NB4 (cell line): ENCODE results near the gene HPS1.

Experiments
- DNase-seq: peaks from one replicate; pipeline ENCODE4 v3.0.0; 2010; ENCODE audit warnings: low read depth
- H3K4me3 ChIP-seq: one replicate; pipeline ENCODE4 v1.5.1; 2011; ENCODE audit warnings: mild to moderate bottlenecking, low read depth, low read length, moderate library complexity
- CTCF ChIP-seq: IDR thresholded peaks from one replicate; pipeline ENCODE4 v1.5.1; 2012; ENCODE audit warnings: low read depth, low read length
- MAX ChIP-seq: IDR thresholded peaks from 2 replicates; pipeline ENCODE4 v1.6.1; 2011; ENCODE audit warnings: low read depth, low read length
- MYC ChIP-seq: IDR thresholded peaks from 2 replicates; pipeline ENCODE4 v1.6.1; 2011; ENCODE audit warnings: low read depth, low read length
- POLR2A ChIP-seq: IDR thresholded peaks from 2 replicates; pipeline ENCODE4 v1.6.1; 2011; ENCODE audit warnings: mild to moderate bottlenecking; ENCODE audit not compliant: insufficient read length; ENCODE audit errors: extremely low read depth

The HPS1 gene

GRCh38 chr10:98485959-98486358 is 39.2 kb upstream of the HPS1 start:
- no peak for TF ChIP-seq MAX
- TF ChIP-seq CTCF: no peak
- TF ChIP-seq MYC: no peak
- no peak for TF ChIP-seq POLR2A

GRCh38 chr10:98483658-98484057 is 36.9 kb upstream of the HPS1 start:
- no peak overlapping the region for H3K4me3 ChIP-seq
- TF ChIP-seq MYC (no peak), CTCF (no peak), POLR2A (no peak), MAX (no peak)
- no peak for DNase-seq

More at GRCh38 chr10:98485959-98486358, 39.2 kb upstream of the HPS1 start:
- H3K4me3 ChIP-seq: no peak overlapping the region
- DNase-seq: no peak

- no peak for DNase-seq
- no peak overlapping the region for H3K4me3 ChIP-seq
- TF ChIP-seq MYC: no peak
- no peak for TF ChIP-seq MAX
- TF ChIP-seq POLR2A: no peak
- no peak for TF ChIP-seq CTCF
Observed at GRCh38 chr10:98482096-98482495, 35.4 kb upstream of the HPS1 start.

- no peak for DNase-seq
- no peak overlapping the region for H3K4me3 ChIP-seq
- TF ChIP-seq MAX (no peak), CTCF (no peak), MYC (no peak), POLR2A (no peak)
Observed at GRCh38 chr10:98481404-98481945, 34.7 kb upstream of the HPS1 start.

GRCh38 chr10:98478430-98479222 is 31.9 kb upstream of the HPS1 start:
- no peak for DNase-seq
- no peak overlapping the region for H3K4me3 ChIP-seq
- TF ChIP-seq MYC (no peak), POLR2A (no peak), MAX (no peak)

GRCh38 chr10:98477861-98478260 is 31.1 kb upstream of the HPS1 start:
- no peak for DNase-seq
- TF ChIP-seq MYC: no peak
- no peak for TF ChIP-seq POLR2A
- no peak for TF ChIP-seq MAX
- no peak for TF ChIP-seq CTCF
- H3K4me3 ChIP-seq: no peak overlapping the region
